Measurements from ENCODE around the gene DPF3. TPM values are rescaled to one million over a fixed set of nuclear protein-coding genes. Genes with fewer than 3 reads are reported as not detected.

DPF3 gene
- total and polyA plus RNA-seq, 9 of the 15 experiments (the other 6 are each of a cell fraction or from before 2014, with no cell fraction given), result 0.21 to 4.9 (median 1.2) TPM

DNA sequence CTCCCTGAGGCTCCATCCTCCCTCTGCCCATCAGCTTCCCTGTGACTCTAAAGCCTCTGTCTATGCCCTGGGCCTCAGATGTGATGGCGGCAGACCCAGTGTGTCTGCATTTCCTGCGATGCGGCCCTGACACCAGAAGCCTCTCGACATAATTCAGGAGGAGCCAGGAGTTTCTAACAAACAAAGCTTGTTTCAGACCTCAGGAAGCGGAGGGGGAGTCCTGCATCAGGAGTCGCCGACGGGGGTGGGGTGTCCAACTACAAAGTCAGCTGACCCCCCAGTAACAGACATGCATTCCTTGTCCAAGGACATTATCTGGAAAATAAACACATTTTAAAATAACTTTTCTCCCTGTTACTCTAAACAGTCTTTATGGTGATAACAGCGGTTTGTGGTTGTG, 167.5 kb downstream of the DPF3 start:
- Histone ChIP-seq H3K4me2 (ENCODE audit: insufficient read depth, low read length) (no peak overlapping the region), H3K4me1 (replicated peaks in 1 of 2; ENCODE audit: control insufficient read depth in 2 of 2, insufficient read depth in 2 of 2, low read length in 2 of 2) (peaks cover 0 to 3% of the 10 kb centered on the region in 2 experiments; a peak in 1 of 5 replicates), H3K27ac (ENCODE audit: extremely low read depth, low read depth, low read length) (no peak overlapping the region), H3K4me3 (no peak overlapping the region), H3K9ac (ENCODE audit: insufficient read depth in 1 of 2, low read depth in 2 of 2, low read length in 2 of 2) (no peak overlapping the region), H3K9me3 (replicated peaks; ENCODE audit: control insufficient read depth, insufficient read depth, low read depth, low read length) (no peaks in the 10 kb centered on the region), H3K36me3 (ENCODE audit: control insufficient read depth, insufficient read depth, low read length) (no peaks in the 10 kb centered on the region), H3K9me1 (ENCODE audit: control insufficient read depth, insufficient read depth, low read length) (no peaks in the 10 kb centered on the region), H3K27me3 (ENCODE audit: control insufficient read depth in 2 of 2, insufficient read depth in 2 of 2, low read length in 2 of 2) (no peaks in the 10 kb centered on the region), H3K79me2 (ENCODE audit: control insufficient read depth, insufficient read depth, low read length) (no peaks in the 10 kb centered on the region), H2AFZ (ENCODE audit: low read depth, low read length) (no peak overlapping the region), H4K20me1 (replicated peaks; ENCODE audit: control insufficient read depth, insufficient read depth, low read length) (no peaks in the 10 kb centered on the region)
- in situ Hi-C loops (cut with MboI) (no loop called here), intact Hi-C loops (cut with micrococcal nuclease) (no loop called here)
- ATAC-seq (no peak), FAIRE-seq (no peak), DNase-seq (ENCODE audit: extremely low read depth in 1 of 4, low spot score in 3 of 4) (no peak)
- ChIA-PET POLR2A (no interaction called here), CTCF (ENCODE audit: low intra/inter-chr PET ratio) (no interaction called here)
- 42% methylated on average over 7 of the region's 9 CpGs for WGBS (ENCODE audit: insufficient coverage, low coverage, missing lambda C conversion rate)
- BruUV-seq (replicated peaks), result no TSS peak
- TF ChIP-seq, protein P1, sequence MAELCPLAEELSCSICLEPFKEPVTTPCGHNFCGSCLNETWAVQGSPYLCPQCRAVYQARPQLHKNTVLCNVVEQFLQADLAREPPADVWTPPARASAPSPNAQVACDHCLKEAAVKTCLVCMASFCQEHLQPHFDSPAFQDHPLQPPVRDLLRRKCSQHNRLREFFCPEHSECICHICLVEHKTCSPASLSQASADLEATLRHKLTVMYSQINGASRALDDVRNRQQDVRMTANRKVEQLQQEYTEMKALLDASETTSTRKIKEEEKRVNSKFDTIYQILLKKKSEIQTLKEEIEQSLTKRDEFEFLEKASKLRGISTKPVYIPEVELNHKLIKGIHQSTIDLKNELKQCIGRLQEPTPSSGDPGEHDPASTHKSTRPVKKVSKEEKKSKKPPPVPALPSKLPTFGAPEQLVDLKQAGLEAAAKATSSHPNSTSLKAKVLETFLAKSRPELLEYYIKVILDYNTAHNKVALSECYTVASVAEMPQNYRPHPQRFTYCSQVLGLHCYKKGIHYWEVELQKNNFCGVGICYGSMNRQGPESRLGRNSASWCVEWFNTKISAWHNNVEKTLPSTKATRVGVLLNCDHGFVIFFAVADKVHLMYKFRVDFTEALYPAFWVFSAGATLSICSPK (IDR thresholded peaks at IDR 0.05; ENCODE audit: borderline replicate concordance), result no peak
- TF ChIP-seq, protein P2, sequence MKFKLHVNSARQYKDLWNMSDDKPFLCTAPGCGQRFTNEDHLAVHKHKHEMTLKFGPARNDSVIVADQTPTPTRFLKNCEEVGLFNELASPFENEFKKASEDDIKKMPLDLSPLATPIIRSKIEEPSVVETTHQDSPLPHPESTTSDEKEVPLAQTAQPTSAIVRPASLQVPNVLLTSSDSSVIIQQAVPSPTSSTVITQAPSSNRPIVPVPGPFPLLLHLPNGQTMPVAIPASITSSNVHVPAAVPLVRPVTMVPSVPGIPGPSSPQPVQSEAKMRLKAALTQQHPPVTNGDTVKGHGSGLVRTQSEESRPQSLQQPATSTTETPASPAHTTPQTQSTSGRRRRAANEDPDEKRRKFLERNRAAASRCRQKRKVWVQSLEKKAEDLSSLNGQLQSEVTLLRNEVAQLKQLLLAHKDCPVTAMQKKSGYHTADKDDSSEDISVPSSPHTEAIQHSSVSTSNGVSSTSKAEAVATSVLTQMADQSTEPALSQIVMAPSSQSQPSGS (CRISPR knock-in tag; IDR thresholded peaks at IDR 0.05), result no peak
- TF ChIP-seq, protein P3, sequence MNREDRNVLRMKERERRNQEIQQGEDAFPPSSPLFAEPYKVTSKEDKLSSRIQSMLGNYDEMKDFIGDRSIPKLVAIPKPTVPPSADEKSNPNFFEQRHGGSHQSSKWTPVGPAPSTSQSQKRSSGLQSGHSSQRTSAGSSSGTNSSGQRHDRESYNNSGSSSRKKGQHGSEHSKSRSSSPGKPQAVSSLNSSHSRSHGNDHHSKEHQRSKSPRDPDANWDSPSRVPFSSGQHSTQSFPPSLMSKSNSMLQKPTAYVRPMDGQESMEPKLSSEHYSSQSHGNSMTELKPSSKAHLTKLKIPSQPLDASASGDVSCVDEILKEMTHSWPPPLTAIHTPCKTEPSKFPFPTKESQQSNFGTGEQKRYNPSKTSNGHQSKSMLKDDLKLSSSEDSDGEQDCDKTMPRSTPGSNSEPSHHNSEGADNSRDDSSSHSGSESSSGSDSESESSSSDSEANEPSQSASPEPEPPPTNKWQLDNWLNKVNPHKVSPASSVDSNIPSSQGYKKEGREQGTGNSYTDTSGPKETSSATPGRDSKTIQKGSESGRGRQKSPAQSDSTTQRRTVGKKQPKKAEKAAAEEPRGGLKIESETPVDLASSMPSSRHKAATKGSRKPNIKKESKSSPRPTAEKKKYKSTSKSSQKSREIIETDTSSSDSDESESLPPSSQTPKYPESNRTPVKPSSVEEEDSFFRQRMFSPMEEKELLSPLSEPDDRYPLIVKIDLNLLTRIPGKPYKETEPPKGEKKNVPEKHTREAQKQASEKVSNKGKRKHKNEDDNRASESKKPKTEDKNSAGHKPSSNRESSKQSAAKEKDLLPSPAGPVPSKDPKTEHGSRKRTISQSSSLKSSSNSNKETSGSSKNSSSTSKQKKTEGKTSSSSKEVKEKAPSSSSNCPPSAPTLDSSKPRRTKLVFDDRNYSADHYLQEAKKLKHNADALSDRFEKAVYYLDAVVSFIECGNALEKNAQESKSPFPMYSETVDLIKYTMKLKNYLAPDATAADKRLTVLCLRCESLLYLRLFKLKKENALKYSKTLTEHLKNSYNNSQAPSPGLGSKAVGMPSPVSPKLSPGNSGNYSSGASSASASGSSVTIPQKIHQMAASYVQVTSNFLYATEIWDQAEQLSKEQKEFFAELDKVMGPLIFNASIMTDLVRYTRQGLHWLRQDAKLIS (CRISPR knock-in tag; IDR thresholded peaks at IDR 0.05), result no peak
- TF ChIP-seq PML (IDR thresholded peaks at IDR 0.05; ENCODE audit: low read length) (no peak), POLR3G (IDR thresholded peaks at IDR 0.05; ENCODE audit: extremely low read depth, insufficient read length, insufficient replicate concordance) (no peak), POLR2H (tag; IDR thresholded peaks at IDR 0.05; ENCODE audit: low read depth) (no peak), ZNF76 (CRISPR knock-in tag; IDR thresholded peaks at IDR 0.05; ENCODE audit: borderline replicate concordance) (no peak), POLR3A (IDR thresholded peaks at IDR 0.05; ENCODE audit: borderline replicate concordance, extremely low read depth, insufficient read depth, insufficient read length) (no peak)
- TF ChIP-seq, protein P4, sequence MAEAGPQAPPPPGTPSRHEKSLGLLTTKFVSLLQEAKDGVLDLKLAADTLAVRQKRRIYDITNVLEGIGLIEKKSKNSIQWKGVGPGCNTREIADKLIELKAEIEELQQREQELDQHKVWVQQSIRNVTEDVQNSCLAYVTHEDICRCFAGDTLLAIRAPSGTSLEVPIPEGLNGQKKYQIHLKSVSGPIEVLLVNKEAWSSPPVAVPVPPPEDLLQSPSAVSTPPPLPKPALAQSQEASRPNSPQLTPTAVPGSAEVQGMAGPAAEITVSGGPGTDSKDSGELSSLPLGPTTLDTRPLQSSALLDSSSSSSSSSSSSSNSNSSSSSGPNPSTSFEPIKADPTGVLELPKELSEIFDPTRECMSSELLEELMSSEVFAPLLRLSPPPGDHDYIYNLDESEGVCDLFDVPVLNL (CRISPR knock-in tag; IDR thresholded peaks at IDR 0.05; ENCODE audit: low read depth), result no peak

All from K562 (cell line).